GM18502 (cell line): ENCODE data around the gene URB1.
"Not testable (repeated sequence)": the region's sequence is repeated elsewhere in the genome, so short reads cannot be mapped to it uniquely, and the experiment has no call there.

Experiments
- ATAC-seq: cut with Tn5 transposase; IDR thresholded peaks from one replicate; pipeline ENCODE4 v1.9.1; 2021; ENCODE audit warnings: mild to moderate bottlenecking; ENCODE audit not compliant: unreplicated experiment, poor library complexity

The URB1 gene

GRCh38 chr21:32325706-32326105 lies 67.1 kb downstream of the URB1 start:
- no peak for ATAC-seq

GRCh38 chr21:32322676-32323075 lies 70.1 kb downstream of the URB1 start:
- no peak for ATAC-seq

DNA sequence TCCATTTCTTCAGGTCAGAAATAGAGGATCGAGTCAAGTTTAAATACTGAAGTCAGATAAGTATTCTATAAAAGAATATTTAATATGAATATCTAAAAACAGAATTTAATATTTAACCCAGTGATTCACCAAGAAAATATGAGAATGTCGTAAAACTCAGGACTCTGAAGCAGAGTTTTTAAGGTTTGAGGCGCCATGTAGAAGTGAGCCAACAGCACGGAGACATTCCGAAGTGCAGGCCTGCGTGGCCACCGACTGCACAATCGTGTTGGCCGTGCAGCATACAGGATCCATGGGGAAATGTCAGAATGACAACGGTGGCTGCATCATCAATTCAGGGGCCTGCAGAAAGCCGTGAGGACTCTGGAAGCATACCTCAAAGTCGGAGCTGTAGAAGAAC lies 70.7 kb downstream of the URB1 start:
- ATAC-seq = no peak

DNA sequence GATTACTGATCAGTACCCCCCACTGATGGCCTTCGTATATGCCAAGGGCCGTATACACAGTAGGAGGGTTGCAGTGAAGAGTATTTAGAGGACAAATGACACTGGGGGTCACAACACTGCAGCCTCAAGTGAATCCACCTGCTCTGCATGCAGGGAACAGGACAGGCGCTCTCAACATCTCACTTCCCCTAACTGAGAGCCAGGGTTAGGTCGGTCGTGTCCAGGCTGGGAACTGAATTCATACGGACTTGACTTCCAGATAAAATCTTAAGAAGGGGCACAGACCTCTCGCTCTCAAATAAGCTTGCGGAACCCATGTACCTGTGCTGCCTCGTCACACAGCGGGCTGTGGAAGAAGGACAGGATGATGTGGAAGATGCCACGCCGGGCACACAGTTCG lies 71.3 kb downstream of the URB1 start:
- ATAC-seq = no peak

DNA sequence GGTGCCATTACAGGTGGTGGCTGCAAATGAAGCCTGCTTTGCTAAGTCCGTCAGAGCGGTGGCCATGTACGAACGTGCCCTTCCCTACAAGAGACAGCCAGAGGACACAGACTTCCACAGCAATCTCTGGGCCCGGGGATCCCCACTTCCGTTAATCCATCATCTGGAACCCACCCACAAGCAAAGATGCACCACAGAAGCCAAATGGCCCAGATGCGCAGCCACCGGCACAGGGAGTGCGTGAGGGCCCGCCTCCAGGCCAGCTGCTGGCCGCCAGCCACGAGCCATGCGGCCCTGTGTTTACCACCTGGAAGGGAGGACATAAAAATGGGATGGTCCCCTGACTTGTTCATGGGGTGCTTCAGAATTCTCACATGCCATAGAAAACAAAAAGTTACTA lies 72.1 kb downstream of the URB1 start:
- ATAC-seq = no peak

- no peak for ATAC-seq
These were observed 72.8 kb downstream of the URB1 start for GRCh38 chr21:32320059-32320458.

- ATAC-seq = no peak
These were observed 73.8 kb downstream of the URB1 start for GRCh38 chr21:32319012-32319411.

DNA sequence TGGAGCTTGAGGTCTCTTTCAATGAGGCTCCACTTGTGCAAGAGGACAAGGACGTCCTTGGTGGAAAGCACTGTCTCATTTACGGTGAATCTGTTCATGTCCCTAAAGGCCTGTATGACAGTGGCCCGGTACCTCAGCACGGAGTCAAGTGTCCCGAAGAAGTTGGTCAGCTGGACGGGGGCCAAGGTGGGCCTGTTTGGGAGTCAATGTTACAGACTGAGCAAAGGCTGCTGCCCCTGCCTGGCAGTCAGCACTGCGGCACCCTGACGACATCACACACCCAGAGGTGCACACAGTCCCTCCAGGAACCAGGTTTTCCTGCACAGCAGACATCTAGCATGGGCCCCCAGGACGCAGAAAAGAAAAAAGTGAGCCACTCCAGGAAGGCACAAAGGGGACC lies 75.1 kb downstream of the URB1 start:
- ATAC-seq = no peak

- no peak for ATAC-seq
These were observed 76.2 kb downstream of the URB1 start for GRCh38 chr21:32316361-32317215.

- ATAC-seq = no peak
These were observed 77.1 kb downstream of the URB1 start for GRCh38 chr21:32315511-32316281.

DNA sequence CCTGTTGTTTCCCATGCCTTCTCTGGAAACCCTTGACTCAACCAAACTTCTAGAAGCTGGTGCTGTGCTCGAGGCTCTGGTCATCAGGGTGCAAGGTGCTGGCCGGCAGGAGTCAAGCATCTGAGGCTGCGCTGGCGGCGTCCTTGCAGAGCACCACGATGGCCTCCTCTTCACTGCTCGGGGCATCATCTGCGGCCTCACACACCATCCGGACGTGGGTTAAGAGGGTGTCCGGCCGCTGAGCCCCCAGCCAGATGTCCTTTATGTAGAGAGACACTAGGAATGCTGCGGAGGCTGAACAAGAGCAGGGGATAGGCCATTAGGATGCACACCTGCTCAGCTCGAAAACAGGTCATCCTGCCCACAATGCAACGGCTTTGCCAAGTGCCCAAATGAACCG lies 78.0 kb downstream of the URB1 start:
- ATAC-seq = no peak

DNA sequence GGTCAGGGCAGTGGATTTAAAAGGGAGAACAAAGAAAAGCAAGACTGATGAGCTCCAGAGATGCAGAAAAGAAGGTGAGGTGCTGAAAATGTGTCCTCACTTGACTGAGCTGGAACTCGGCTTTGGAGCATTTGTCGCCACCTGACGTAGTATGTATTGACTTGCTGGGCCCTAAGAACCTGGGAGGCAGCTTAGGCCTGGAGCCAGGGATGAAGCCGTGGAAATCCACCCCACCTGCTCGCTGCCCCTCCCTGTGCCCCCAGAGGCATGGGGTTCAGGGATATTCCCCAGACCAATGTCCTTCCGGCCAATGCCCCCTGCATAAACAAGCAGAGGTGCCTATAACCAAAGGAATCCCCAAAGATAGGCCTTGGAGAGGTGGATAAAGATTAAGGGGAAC lies 79.8 kb downstream of the URB1 start:
- ATAC-seq = no peak

DNA sequence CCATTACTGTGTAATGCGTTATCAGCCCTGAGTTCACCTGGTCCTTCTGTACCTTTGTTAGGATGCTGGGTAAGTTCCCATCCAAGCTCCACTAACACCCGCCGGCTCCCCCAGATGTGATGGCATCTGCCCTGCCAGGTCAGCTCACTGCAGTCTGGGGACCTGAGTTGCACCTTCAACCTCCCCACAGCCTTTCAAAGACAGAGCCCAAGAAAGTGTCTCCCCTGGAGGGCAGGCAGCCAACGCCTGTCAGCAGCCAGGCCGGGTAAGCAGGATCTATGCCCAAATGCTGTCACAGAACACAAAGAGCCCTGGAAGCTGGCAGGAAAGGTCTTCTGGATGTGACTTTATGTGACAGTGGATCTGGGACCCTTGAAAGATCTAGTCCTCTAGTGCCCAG lies 80.5 kb downstream of the URB1 start:
- ATAC-seq = no peak

DNA sequence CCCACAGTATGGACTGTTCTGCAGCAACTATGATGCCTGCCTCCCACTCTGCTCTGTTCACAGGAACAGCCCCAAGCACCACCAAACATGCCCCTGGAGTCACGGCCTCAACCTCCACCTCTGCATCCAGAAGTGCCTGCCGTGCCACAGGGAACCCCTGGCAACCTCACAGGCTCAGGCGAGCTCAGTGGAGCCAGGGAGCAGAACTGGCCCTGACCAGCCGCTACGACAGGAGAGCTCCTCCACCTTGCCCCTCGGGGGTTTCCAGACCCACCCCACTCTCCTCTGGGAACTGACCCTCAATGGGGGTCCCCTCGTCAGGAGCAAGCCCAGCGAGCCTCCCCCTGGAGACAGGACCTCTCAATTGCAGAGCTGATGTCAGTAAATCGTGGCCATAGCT lies 81.2 kb downstream of the URB1 start:
- no peak for ATAC-seq

DNA sequence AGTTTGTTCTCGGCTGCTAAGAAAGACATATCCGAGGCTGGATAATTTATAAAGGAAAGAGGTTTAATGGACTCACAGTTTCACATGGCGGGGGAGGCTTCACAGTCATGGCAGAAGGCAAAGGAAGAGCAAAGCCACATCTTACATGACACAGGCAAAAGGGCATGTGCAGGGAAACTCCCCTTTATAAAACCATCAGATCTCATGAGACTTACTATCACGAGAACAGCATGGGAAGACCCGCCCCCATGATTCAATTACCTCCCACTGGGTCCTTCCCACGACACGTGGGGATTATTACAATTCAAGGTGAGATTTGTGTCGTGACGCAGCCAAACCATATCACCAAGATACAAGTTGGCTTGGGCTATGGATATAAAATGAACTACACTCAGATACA lies 81.8 kb downstream of the URB1 start:
- not testable (repeated sequence) for ATAC-seq

- no peak for ATAC-seq
These were observed 82.8 kb downstream of the URB1 start for GRCh38 chr21:32309906-32310460.

GRCh38 chr21:32308696-32309095 lies 84.1 kb downstream of the URB1 start:
- no peak for ATAC-seq

- no peak for ATAC-seq
These were observed 85.1 kb downstream of the URB1 start for GRCh38 chr21:32307706-32308105.

DNA sequence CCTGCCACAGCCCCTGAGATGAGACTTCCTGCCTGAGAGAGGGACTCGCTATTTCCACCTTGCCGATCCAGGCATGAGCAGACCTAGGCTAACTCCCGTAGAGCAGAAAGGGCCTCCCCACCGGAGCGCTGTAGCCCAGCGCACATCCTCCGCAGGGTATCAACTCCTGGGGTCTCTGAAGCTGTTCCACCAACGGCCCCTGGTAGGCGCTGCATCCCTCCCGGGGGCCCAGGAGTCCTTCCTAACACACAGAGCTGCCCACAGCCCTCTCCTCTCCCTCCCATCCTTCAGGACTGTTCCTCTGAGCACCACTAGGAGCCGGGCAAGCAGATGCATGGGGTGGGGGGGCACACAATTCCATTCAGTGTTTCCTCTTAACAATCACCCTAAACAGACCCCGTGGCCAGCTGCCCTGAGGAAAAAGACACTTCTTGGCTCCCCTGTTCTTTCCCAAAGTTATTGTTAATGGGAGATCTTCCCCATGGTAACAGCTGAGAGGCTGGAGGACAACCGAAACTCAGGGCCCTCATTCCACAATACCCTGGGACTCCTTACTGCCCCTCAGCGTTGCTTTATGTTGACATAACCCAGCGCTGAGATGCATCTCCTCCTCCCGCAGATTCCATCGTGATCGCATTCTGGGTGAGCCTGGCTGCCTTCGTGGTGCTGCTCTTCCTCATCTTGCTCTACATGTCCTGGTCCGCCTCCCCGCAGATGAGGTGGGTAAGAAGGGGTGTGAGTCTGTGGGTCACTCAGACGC lies 86.6 kb downstream of the URB1 start:
- ATAC-seq = no peak

DNA sequence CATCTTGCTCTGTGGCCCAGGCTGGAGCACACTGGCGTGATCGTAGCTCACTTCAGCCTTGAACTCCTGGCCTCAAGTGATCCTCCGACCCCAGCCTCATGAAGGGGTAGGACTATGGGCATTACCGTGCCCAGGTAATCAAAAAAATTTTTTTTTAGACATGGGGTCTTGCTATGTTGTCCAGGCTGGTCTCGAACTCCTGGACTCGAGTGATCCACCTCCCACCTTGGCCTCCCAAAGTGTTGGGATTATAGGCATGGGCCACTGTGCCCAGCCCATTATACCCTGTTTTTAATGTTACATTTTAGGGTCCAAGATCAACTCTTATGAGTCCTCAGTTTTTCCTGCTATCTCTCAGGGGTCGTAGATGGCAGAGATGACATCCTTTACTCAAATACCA lies 87.8 kb downstream of the URB1 start:
- ATAC-seq = no peak

GRCh38 chr21:32303385-32303784 lies 89.4 kb downstream of the URB1 start:
- no peak for ATAC-seq
